ENCODE results near the gene RNF227. TPM values are rescaled to one million over a fixed set of nuclear protein-coding genes. Genes with fewer than 3 reads are reported as not detected.

RNF227 gene
- total and polyA plus RNA-seq, 2 of the 13 experiments (the other 11 are each of a cell fraction or from before 2014, with no cell fraction given): 0.20 to 0.79 TPM

DNA sequence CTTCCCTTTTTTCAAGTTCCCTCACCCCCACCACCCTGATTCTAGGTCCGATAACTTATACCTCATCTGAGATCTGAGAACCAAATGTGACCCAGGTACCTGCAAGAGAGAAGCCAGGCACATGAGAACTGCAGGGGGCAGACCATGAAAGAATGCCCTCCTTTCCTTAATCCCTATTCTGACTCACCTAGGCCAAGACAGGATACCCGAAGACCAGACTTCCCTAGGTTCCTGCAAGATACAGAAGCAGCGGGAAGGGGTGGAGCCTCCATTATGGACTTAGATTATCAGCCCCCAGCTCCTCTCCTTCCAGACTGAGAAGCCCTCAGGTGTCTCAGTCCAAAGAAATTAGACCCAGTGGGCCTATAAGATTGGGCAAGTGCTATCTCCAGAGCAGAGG is 11.5 kb upstream of the RNF227 start:
- no peak overlapping the region for H3K27ac ChIP-seq (ENCODE audit: extremely low read length, insufficient read depth, low read length)
- no peak for TF ChIP-seq ZFP37 (CRISPR knock-in tag; IDR thresholded peaks at IDR 0.05; ENCODE audit: borderline replicate concordance)
- TF ChIP-seq NR3C1 (CRISPR knock-in tag; IDR thresholded peaks at IDR 0.05): no peak
- TF ChIP-seq PITX1 (CRISPR knock-in tag; IDR thresholded peaks at IDR 0.05): no peak
- no peak for TF ChIP-seq RXRA (CRISPR knock-in tag; IDR thresholded peaks at IDR 0.05)
- no peak for TF ChIP-seq ZNF207 (IDR thresholded peaks at IDR 0.05; ENCODE audit: borderline replicate concordance)
- no peak for TF ChIP-seq ATF7-NPFF (CRISPR knock-in tag; IDR thresholded peaks at IDR 0.05; ENCODE audit: low read depth)
- no peak for TF ChIP-seq PHF21A (CRISPR knock-in tag; IDR thresholded peaks at IDR 0.05)
- no peak for TF ChIP-seq ZBTB43 (CRISPR knock-in tag; conservative IDR thresholded peaks at IDR 0.05)
- TF ChIP-seq ZNF446 (CRISPR knock-in tag; IDR thresholded peaks at IDR 0.05): no peak
- no peak for TF ChIP-seq ZNF570 (CRISPR knock-in tag; IDR thresholded peaks at IDR 0.05; ENCODE audit: borderline replicate concordance)
- H2AFZ ChIP-seq (ENCODE audit: low read length): no peak overlapping the region
- H4K20me1 ChIP-seq (ENCODE audit: insufficient read depth, low read length): no peaks in the 10 kb centered on the region
- ChIA-PET POLR2A (no interaction called here), CTCF (ENCODE audit: low intra/inter-chr PET ratio, low total read pairs) (no interaction called here)
- in situ Hi-C loops (cut with HindIII; ENCODE audit: extremely low pct_ligation_motif_present, low pct_unique_long_range_greater_than_20kb) (no loop called here), intact Hi-C loops (cut with micrococcal nuclease; ENCODE audit: unreplicated experiment) (no loop called here)
- H3K4me2 ChIP-seq (ENCODE audit: low read depth, low read length): no peak overlapping the region
- peaks cover 8% of the 10 kb centered on the region for H3K79me2 ChIP-seq (ENCODE audit: insufficient read depth, low read length)
- no peak for ATAC-seq
- BruUV-seq (replicated peaks): no TSS peak
- H3K9ac ChIP-seq (ENCODE audit: insufficient read depth, low read depth, low read length): no peak overlapping the region
- 83% methylated on average over 3 of the region's 3 CpGs for WGBS (ENCODE audit: low lambda C conversion rate)
- no peak for FAIRE-seq
- H3K4me1 ChIP-seq (ENCODE audit: insufficient read depth, low read length): peaks cover 9% of the 10 kb centered on the region
- no peak for DNase-seq (ENCODE audit: low spot score)
- no peak overlapping the region for H3K4me3 ChIP-seq (replicated peaks in 1 of 3; ENCODE audit: insufficient read depth in 1 of 3, low read depth in 2 of 3, low read length in 3 of 3)
- no peaks in the 10 kb centered on the region for H3K36me3 ChIP-seq (replicated peaks in 1 of 2; ENCODE audit: control insufficient read depth in 1 of 2, insufficient read depth in 2 of 2, low read length in 2 of 2)
- H3K27me3 ChIP-seq (ENCODE audit: control insufficient read depth in 1 of 2, insufficient read depth in 2 of 2, low read length in 2 of 2): no peaks in the 10 kb centered on the region; a peak in 1 of 5 replicates
- no peaks in the 10 kb centered on the region for H3K9me3 ChIP-seq (ENCODE audit: low read length)
